SU-DHL-6 (cell line): ENCODE measurements around the gene MARCHF10.

Experiments
- H2AFZ ChIP-seq: fragments of 200-600 bp; sonication (generic); 2 replicates; pipeline ENCODE4 v1.6.1; 2014; ENCODE audit warnings: low read depth, mild to moderate bottlenecking, moderate library complexity, mixed read lengths, antibody characterized with exemption, low read length; ENCODE audit not compliant: severe bottlenecking
- H3F3A ChIP-seq: fragments of 200-600 bp; shearing (Covaris generic); 2 replicates; pipeline ENCODE4 v1.6.0; 2016; ENCODE audit warnings: antibody characterized with exemption, mild to moderate bottlenecking; ENCODE audit not compliant: insufficient read depth
- H3K27ac ChIP-seq: fragments of 200-600 bp; sonication (generic); 2 replicates; pipeline ENCODE4 v1.5.1; 2016; ENCODE audit warnings: low read depth, mild to moderate bottlenecking, low read length, moderate library complexity, mixed read lengths
- H3K27me3 ChIP-seq: fragments of 200-600 bp; sonication (generic), shearing (Covaris generic); 2 replicates; pipeline ENCODE4 v1.6.0; 2014; ENCODE audit warnings: mild to moderate bottlenecking, low read length
- H3K36me3 ChIP-seq: fragments of 200-600 bp; sonication (generic); 2 replicates; pipeline ENCODE4 v1.6.1; 2014; ENCODE audit warnings: mild to moderate bottlenecking, low read length, mixed read lengths
- H3K4me2 ChIP-seq: fragments of 300-600, 200-600 bp; shearing (Covaris generic), sonication (generic); 2 replicates; pipeline ENCODE4 v1.6.0; 2014; ENCODE audit warnings: low read length, low read depth, mild to moderate bottlenecking; ENCODE audit not compliant: poor library complexity, severe bottlenecking
- H3K4me3 ChIP-seq: fragments of 200-600 bp; sonication (generic); 2 replicates; pipeline ENCODE4 v1.5.1; 2014; ENCODE audit warnings: antibody characterized with exemption, low read length, mild to moderate bottlenecking, mixed read lengths; ENCODE audit not compliant: insufficient read depth, poor library complexity, severe bottlenecking
- H3K79me2 ChIP-seq: fragments of 200-600 bp; sonication (generic); 2 replicates; pipeline ENCODE4 v1.6.1; 2014; ENCODE audit warnings: mild to moderate bottlenecking, low read length, moderate library complexity; ENCODE audit not compliant: insufficient read depth
- H3K9ac ChIP-seq: fragments of 200-600 bp; sonication (generic); 2 replicates; pipeline ENCODE4 v1.7.0; 2014; ENCODE audit warnings: mild to moderate bottlenecking, low read length
- H3K9me2 ChIP-seq: fragments of 200-600 bp; sonication (generic); replicated peaks from 2 replicates; pipeline ENCODE4 v1.6.1; 2014; ENCODE audit warnings: low read length; ENCODE audit not compliant: insufficient read depth
- H3K9me3 ChIP-seq: fragments of 200-600 bp; sonication (generic); 2 replicates; pipeline ENCODE4 v1.6.1; 2014; ENCODE audit warnings: low read length, mixed read lengths; ENCODE audit not compliant: insufficient read depth
- H4K20me1 ChIP-seq: fragments of 200-600 bp; sonication (generic); 2 replicates; pipeline ENCODE4 v1.6.1; 2014; ENCODE audit warnings: low read depth, mild to moderate bottlenecking, antibody characterized with exemption, low read length, moderate library complexity, mixed read lengths
- CTCF ChIP-seq: fragments of 200-600 bp; sonication (generic); IDR thresholded peaks from one replicate; pipeline ENCODE4 v1.5.1; 2017; ENCODE audit warnings: antibody characterized with exemption, mild to moderate bottlenecking, low read length, moderate library complexity; ENCODE audit not compliant: insufficient read depth, poor library complexity, severe bottlenecking
- EZH2phosphoT487 ChIP-seq: fragments of 200-600 bp; sonication (generic), shearing (Covaris generic); conservative IDR thresholded peaks from 2 replicates; pipeline ENCODE4 v1.6.1; 2018; ENCODE audit warnings: mild to moderate bottlenecking, antibody characterized with exemption, low read length, moderate library complexity, mixed read lengths

The MARCHF10 gene

DNA sequence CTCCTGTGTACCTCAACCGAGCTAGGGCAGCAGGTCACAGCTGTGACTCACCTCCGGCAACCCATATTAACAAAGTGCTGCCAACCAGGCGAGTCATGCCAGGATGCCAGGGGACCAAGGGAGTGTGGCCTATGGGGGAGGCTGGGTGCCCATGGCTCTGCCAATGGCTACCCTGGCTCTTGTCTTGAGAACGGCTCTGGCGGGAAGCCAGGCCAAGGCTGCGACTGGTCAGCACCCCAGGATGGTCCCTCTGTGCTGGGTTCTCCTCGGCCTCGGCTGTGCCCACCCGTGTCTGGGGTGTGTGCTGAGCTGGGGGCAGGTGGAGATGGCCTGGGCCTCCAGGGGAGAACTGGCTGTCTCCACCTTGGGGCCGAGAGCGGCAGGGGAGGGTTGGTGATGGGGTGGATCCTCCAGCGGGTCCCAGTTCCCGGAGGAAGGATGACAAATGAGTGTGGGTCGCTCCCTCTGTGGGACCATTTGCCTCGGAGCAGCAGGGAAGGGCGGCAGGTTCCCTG, 104.8 kb downstream of the MARCHF10 start:
- Histone ChIP-seq H3K9ac (no peak overlapping the region), H3K4me2 (no peak overlapping the region), H3K27me3 (no peaks in the 10 kb centered on the region), H3F3A (no peaks in the 10 kb centered on the region), H3K9me3 (no peaks in the 10 kb centered on the region), H3K27ac (no peak overlapping the region), H3K9me2 (no peaks in the 10 kb centered on the region), H2AFZ (no peak overlapping the region), H3K36me3 (no peaks in the 10 kb centered on the region), H3K79me2 (no peaks in the 10 kb centered on the region), H3K4me3 (no peak overlapping the region), H4K20me1 (no peaks in the 10 kb centered on the region)
- TF ChIP-seq EZH2phosphoT487 (no peak), CTCF (no peak)

DNA sequence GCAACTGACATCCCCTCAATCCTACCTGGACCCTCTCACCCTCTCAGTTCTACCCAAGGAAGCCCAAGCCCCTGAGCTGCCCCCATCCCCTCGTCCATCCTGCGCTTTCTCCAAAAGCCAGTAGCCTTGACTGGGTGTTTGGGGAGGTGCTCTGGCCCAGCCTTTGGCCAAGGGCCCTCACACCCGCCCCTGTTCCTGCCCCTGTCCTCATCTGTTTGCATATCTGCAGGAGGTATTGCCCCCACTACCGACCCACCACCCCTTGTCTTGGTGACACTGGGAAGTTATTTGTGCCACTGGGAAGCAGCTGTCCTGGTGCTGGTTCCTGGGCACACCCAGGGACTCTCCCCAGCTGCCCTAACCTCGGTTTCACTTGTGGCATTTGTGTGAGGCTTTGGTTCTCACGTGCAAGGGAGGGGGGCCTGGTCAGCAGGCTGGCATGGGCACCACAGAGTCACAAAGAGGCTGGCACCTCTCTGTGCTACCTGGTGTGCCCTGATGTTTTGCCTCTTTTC, 105.3 kb downstream of the MARCHF10 start:
- Histone ChIP-seq H3K79me2 (no peaks in the 10 kb centered on the region), H3K27me3 (no peaks in the 10 kb centered on the region), H3K9ac (no peak overlapping the region), H3K4me2 (no peak overlapping the region), H3F3A (no peaks in the 10 kb centered on the region), H4K20me1 (no peaks in the 10 kb centered on the region), H3K36me3 (no peaks in the 10 kb centered on the region), H3K27ac (no peak overlapping the region), H3K9me2 (no peaks in the 10 kb centered on the region), H2AFZ (no peak overlapping the region), H3K9me3 (no peaks in the 10 kb centered on the region), H3K4me3 (no peak overlapping the region)
- TF ChIP-seq EZH2phosphoT487 (no peak), CTCF (no peak)

GRCh38 chr17:62701706-62702085, 106.4 kb downstream of the MARCHF10 start:
- no peaks in the 10 kb centered on the region for H3K79me2 ChIP-seq
- no peak overlapping the region for H3K4me3 ChIP-seq
- no peak overlapping the region for H3K9ac ChIP-seq
- no peaks in the 10 kb centered on the region for H4K20me1 ChIP-seq
- no peaks in the 10 kb centered on the region for H3F3A ChIP-seq
- TF ChIP-seq EZH2phosphoT487 (no peak), CTCF (no peak)
- no peak overlapping the region for H3K4me2 ChIP-seq
- no peak overlapping the region for H3K27ac ChIP-seq
- H3K9me3 ChIP-seq = no peaks in the 10 kb centered on the region
- H3K9me2 ChIP-seq = no peaks in the 10 kb centered on the region
- no peaks in the 10 kb centered on the region for H3K36me3 ChIP-seq
- H2AFZ ChIP-seq = no peak overlapping the region
- H3K27me3 ChIP-seq = no peaks in the 10 kb centered on the region
